Transverse colon (tissue), 4 donors: Measurements from ENCODE around the gene HOXC4.

ENCODE experiments used
- CTCF ChIP-seq, 5 experiments: fragments of 200-600 bp in 3 of 5; fragments of 450-650 bp in 2 of 5; sonication (generic) in 3 of 5; IDR thresholded peaks; 1 replicate in 2 of 5; 2 replicates in 3 of 5; pipeline ENCODE4 v1.5.1; 2016 to 2017; ENCODE audit warnings: antibody characterized with exemption in 5 of 5, inconsistent platforms in 3 of 5, mild to moderate bottlenecking in 2 of 5, moderate library complexity in 1 of 5
- EP300 ChIP-seq: sonication (generic); formaldehyde crosslinking; IDR thresholded peaks from one replicate; pipeline ENCODE4 v1.6.1; 2017; ENCODE audit warnings: antibody characterized with exemption, low read depth
- POLR2A ChIP-seq: fragments of 450-650 bp; IDR thresholded peaks from one replicate; pipeline ENCODE4 v1.6.1; 2016; ENCODE audit warnings: antibody characterized with exemption, mild to moderate bottlenecking, moderate library complexity
- POLR2AphosphoS5 ChIP-seq, 3 donors: sonication (generic); formaldehyde crosslinking; IDR thresholded peaks; one replicate each; pipeline ENCODE4 v1.6.1; 2016; ENCODE audit warnings: antibody characterized with exemption in 3 of 3

- TF ChIP-seq CTCF (IDR thresholded peaks at IDR 0.05) (no peak), POLR2A (no peak), EP300 (no peak), POLR2AphosphoS5 (IDR thresholded peaks at IDR 0.05) (no peak)
Observed at GRCh38 chr12:54024581-54025305, 28.9 kb upstream of the HOXC4 start.
